OCI-LY3 (cell line): ENCODE results near the gene TIMM17A.

Experiments used
- EZH2phosphoT487 ChIP-seq: fragments of 200-600 bp; shearing (Covaris generic); IDR thresholded peaks from 2 replicates; pipeline ENCODE4 v1.6.1; 2018; ENCODE audit warnings: antibody characterized with exemption, mixed run types, low read depth
- TF ChIP-seq, protein P1 (sequence below): fragments of 200-600, 300-600 bp; sonication (generic); IDR thresholded peaks from 2 replicates; pipeline ENCODE4 v1.5.1; 2014; ENCODE audit warnings: antibody characterized with exemption, low read length, low read depth

DNA sequence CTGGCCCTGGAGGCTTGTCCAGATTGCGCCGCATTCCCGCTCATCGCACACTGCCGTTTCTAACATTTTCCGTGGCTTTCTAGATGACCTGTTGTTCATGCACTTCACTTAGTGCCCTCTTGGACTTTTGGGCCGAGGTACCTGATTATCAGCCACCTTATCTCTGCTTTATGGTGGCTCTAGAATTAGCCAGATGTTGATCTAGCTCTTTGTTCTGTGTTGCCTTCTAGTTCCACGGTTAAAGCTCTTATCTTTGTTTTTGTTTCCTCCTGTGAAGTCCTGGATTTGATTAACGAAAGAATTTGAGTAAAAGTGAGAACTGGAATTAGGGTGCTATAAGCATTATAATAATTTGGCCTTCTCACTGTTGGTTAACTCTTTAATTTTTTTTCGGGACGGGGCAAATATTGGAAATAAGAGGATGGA, 28.1 kb downstream of the TIMM17A start:
- TF ChIP-seq, protein P1, sequence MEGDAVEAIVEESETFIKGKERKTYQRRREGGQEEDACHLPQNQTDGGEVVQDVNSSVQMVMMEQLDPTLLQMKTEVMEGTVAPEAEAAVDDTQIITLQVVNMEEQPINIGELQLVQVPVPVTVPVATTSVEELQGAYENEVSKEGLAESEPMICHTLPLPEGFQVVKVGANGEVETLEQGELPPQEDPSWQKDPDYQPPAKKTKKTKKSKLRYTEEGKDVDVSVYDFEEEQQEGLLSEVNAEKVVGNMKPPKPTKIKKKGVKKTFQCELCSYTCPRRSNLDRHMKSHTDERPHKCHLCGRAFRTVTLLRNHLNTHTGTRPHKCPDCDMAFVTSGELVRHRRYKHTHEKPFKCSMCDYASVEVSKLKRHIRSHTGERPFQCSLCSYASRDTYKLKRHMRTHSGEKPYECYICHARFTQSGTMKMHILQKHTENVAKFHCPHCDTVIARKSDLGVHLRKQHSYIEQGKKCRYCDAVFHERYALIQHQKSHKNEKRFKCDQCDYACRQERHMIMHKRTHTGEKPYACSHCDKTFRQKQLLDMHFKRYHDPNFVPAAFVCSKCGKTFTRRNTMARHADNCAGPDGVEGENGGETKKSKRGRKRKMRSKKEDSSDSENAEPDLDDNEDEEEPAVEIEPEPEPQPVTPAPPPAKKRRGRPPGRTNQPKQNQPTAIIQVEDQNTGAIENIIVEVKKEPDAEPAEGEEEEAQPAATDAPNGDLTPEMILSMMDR, result no peak
- no peak for TF ChIP-seq EZH2phosphoT487
